GM12878 (cell line): ENCODE data around the gene NOM1. TPM values are rescaled to one million over a fixed set of nuclear protein-coding genes. Genes with fewer than 3 reads are reported as not detected.

Experiments used
- ATAC-seq: fragments of 200-7000 bp; cut with Tn5 transposase; 3 replicates; pipeline ENCODE4 v1.9.1; 2020; ENCODE audit warnings: mild to moderate bottlenecking, moderate library complexity
- BruUV-seq: library from RNA; stranded (reverse); fragments of 400-500 nt; replicated peaks from 2 replicates; lab custom pipeline; 2021; lab: Mats Ljungman, UMichigan
- CTCF ChIA-PET: fragments of 300-600 bp; sonication (Branson Sonifier 250); formaldehyde crosslinking; extraction: SDS; loops from one replicate; lab custom pipeline; 2021; ENCODE audit warnings: inconsistent platforms; lab: Yijun Ruan, JAX
- POLR2A ChIA-PET: fragments of 350-600 bp; formaldehyde crosslinking; extraction: SDS; loops from one replicate; lab custom pipeline; 2021; ENCODE audit warnings: inconsistent platforms; lab: Charles Lee
- RAD21 ChIA-PET: fragments of 300-600 bp; sonication (Branson Sonifier 250); formaldehyde crosslinking; loops from one replicate; lab custom pipeline; 2023; ENCODE audit warnings: antibody characterized with exemption; ENCODE audit not compliant: unreplicated experiment; lab: Charles Lee
- SMC1A ChIA-PET: fragments of 300-600 bp; sonication (Branson Sonifier 250); formaldehyde crosslinking; loops from one replicate; lab custom pipeline; 2023; ENCODE audit not compliant: unreplicated experiment, uncharacterized antibody; lab: Charles Lee
- DNase-seq: peaks from one replicate; pipeline ENCODE4 v3.0.0-alpha.2; 2011; ENCODE audit warnings: low read depth, low spot score
- FAIRE-seq: peaks from 3 replicates; lab custom pipeline; 2011; peaks lifted over from hg19 to GRCh38; lab: Jason Lieb, UNC
- H2AFZ ChIP-seq: 2 replicates; pipeline ENCODE4 v1.6.0; 2011; ENCODE audit warnings: low read depth, low read length, control low read depth; ENCODE audit not compliant: control insufficient read depth
- H3K27ac ChIP-seq: 2 replicates; pipeline ENCODE4 v1.5.1; 2011; ENCODE audit warnings: control low read depth; ENCODE audit not compliant: control insufficient read depth, insufficient read depth
- H3K27me3 ChIP-seq, 2 experiments: replicated peaks in 1 of 2; 2 replicates each; pipeline versions ENCODE4 v1.6.0 to v1.6.1; 2011; ENCODE audit warnings: low read length in 1 of 2; ENCODE audit not compliant: control insufficient read depth in 2 of 2, insufficient read depth in 2 of 2
- H3K36me3 ChIP-seq, 2 experiments: 2 replicates each; pipeline ENCODE4 v1.5.1; 2011; ENCODE audit warnings: low read length in 1 of 2; ENCODE audit not compliant: control insufficient read depth in 2 of 2, insufficient read depth in 2 of 2
- H3K4me1 ChIP-seq: 2 replicates; pipeline ENCODE4 v1.6.1; 2011; ENCODE audit warnings: mild to moderate bottlenecking, low read length, moderate library complexity, mixed read lengths; ENCODE audit not compliant: control insufficient read depth, insufficient read depth
- H3K4me2 ChIP-seq: 2 replicates; pipeline ENCODE4 v1.6.0; 2011; ENCODE audit warnings: control low read depth; ENCODE audit not compliant: control insufficient read depth, insufficient read depth
- H3K4me3 ChIP-seq: fragments of 200-600 bp; sonication (generic); 2 replicates; pipeline ENCODE4 v1.5.1; 2016
- H3K79me2 ChIP-seq: 2 replicates; pipeline ENCODE4 v1.6.0; 2011; ENCODE audit warnings: low read length; ENCODE audit not compliant: control insufficient read depth, insufficient read depth
- H3K9ac ChIP-seq: 2 replicates; pipeline ENCODE4 v1.8.0; 2011; ENCODE audit warnings: low read length, control low read depth, mixed read lengths; ENCODE audit not compliant: control insufficient read depth, insufficient read depth
- H3K9me3 ChIP-seq: replicated peaks from 3 replicates; pipeline ENCODE4 v1.5.1; 2011; ENCODE audit warnings: mild to moderate bottlenecking, low read length; ENCODE audit not compliant: control insufficient read depth, insufficient read depth
- H4K20me1 ChIP-seq: 2 replicates; pipeline ENCODE4 v1.6.0; 2011; ENCODE audit not compliant: control insufficient read depth, insufficient read depth
- ASH2L ChIP-seq: fragments of 300-600, 200-600 bp; sonication (generic); IDR thresholded peaks from 2 replicates; pipeline ENCODE4 v1.6.1; 2017; ENCODE audit warnings: low read depth, mild to moderate bottlenecking, borderline replicate concordance
- ATF2 ChIP-seq: IDR thresholded peaks from 2 replicates; pipeline ENCODE4 v1.6.1; 2012; ENCODE audit warnings: low read length, inconsistent platforms
- BCL11A ChIP-seq: IDR thresholded peaks from 2 replicates; pipeline ENCODE4 v1.6.1; 2011; ENCODE audit warnings: low read depth, low read length
- CBFB ChIP-seq: IDR thresholded peaks from 2 replicates; pipeline ENCODE4 v1.6.1; 2016; ENCODE audit warnings: antibody characterized with exemption, low read depth
- CTCF ChIP-seq, 3 experiments: IDR thresholded peaks in 2 of 3; conservative IDR thresholded peaks in 1 of 3; 2 replicates each; pipeline ENCODE4 v1.5.1; 2011; ENCODE audit warnings: low read depth in 3 of 3, low read length in 3 of 3, mild to moderate bottlenecking in 3 of 3, control low read depth in 2 of 3, moderate library complexity in 2 of 3, inconsistent platforms in 1 of 3, mixed read lengths in 1 of 3; ENCODE audit not compliant: control insufficient read depth in 2 of 3, insufficient read depth in 1 of 3; ENCODE audit errors: extremely low read depth in 1 of 3
- HDGF ChIP-seq: fragments of 450-650 bp; IDR thresholded peaks from 2 replicates; pipeline ENCODE4 v1.6.1; 2016; ENCODE audit warnings: antibody characterized with exemption
- KLF5 ChIP-seq: fragments of 450-650 bp; IDR thresholded peaks from 2 replicates; pipeline ENCODE4 v1.6.1; 2014; ENCODE audit warnings: mild to moderate bottlenecking; ENCODE audit not compliant: partially characterized antibody
- NFYB ChIP-seq: IDR thresholded peaks from 2 replicates; pipeline ENCODE4 v1.6.1; 2011; ENCODE audit warnings: low read depth, mild to moderate bottlenecking, low read length, improper control_type of control experiment, moderate library complexity; ENCODE audit not compliant: insufficient read depth
- SIN3A ChIP-seq: IDR thresholded peaks from 2 replicates; pipeline ENCODE4 v1.6.1; 2012; ENCODE audit warnings: low read depth, low read length, improper control_type of control experiment
- SREBF2 ChIP-seq: IDR thresholded peaks from 2 replicates; pipeline ENCODE4 v1.6.1; 2012; ENCODE audit warnings: mild to moderate bottlenecking, low read length
- STAT3 ChIP-seq: IDR thresholded peaks from 2 replicates; pipeline ENCODE4 v1.6.1; 2011; ENCODE audit warnings: low read depth, low read length, improper control_type of control experiment
- TCF3 ChIP-seq: IDR thresholded peaks from 2 replicates; pipeline ENCODE4 v1.6.1; 2012; ENCODE audit warnings: low read depth, mild to moderate bottlenecking, low read length, borderline replicate concordance; ENCODE audit not compliant: insufficient read depth
- ZNF592 ChIP-seq: fragments of 450-650 bp; IDR thresholded peaks from 2 replicates; pipeline ENCODE4 v1.6.1; 2017; ENCODE audit warnings: mild to moderate bottlenecking, moderate library complexity
- WGBS: methylation state at CpG from one replicate; pipeline ENCODE4 v1.1.6; 2016; ENCODE audit warnings: low lambda C conversion rate; ENCODE audit not compliant: insufficient replicate concordance, insufficient coverage; ENCODE audit errors: missing lambda C conversion rate; 5-methylcytosine and 5-hydroxymethylcytosine counted together
- in situ Hi-C: fragments of 300-500 bp; cut with MboI; formaldehyde crosslinking; loops from 9 replicates; pipeline ENCODE4 v1.14.3; 2018; ENCODE audit warnings: mixed read lengths
- intact Hi-C: fragments of 100-400 bp; cut with micrococcal nuclease; formaldehyde crosslinking; loops from one replicate; pipeline ENCODE4 v1.14.2; 2022; ENCODE audit not compliant: unreplicated experiment
- polyA plus RNA-seq, 11 experiments: library from polyadenylated mRNA; depleted of rRNA in 4 of 11; unstranded in 6 of 11; stranded (reverse) in 5 of 11; fragments of >200 nt; fragmentation: Nextera tagmentation in 4 of 11; fragmentation: Illumina TruSeq in 1 of 11; extraction: Ambion mirVana in 4 of 11; extraction: Trizol in 1 of 11; gene quantifications; 1 replicate in 1 of 11; 2 replicates in 10 of 11; pipeline versions ENCODE4 v1.2.1 to v1.2.3, GENCODE V29; 2011 to 2016; ENCODE audit warnings: inconsistent platforms in 2 of 11, missing spikeins in 2 of 11, low read depth in 1 of 11
- total RNA-seq, 4 experiments: library from RNA; depleted of rRNA in 3 of 4; stranded (reverse); fragments of >200 nt in 3 of 4; fragmentation: Illumina TruSeq in 1 of 4; extraction: Trizol in 1 of 4; gene quantifications; 2 replicates each; pipeline versions ENCODE4 v1.2.1 to v1.2.3, GENCODE V29; 2013 to 2021

Gene NOM1
- total and polyA plus RNA-seq, 10 of the 15 experiments (the other 5 are each of a cell fraction or from before 2014, with no cell fraction given): 2.9 to 21.3 (median 17.8) TPM

- POLR2A ChIA-PET: no interaction called here
Measured at GRCh38 chr7:157017603-157018327, 68.3 kb downstream of the NOM1 start.

More at GRCh38 chr7:157017603-157018327, 68.3 kb downstream of the NOM1 start:
- no peak for ATAC-seq
- no peaks in the 10 kb centered on the region for H4K20me1 ChIP-seq
- no peak for DNase-seq
- TF ChIP-seq HDGF (no peak), KLF5 (no peak), ATF2 (no peak), ASH2L (no peak), NFYB (no peak), CTCF (IDR thresholded peaks at IDR 0.05 in 2 of 3, conservative IDR thresholded peaks at IDR 0.05 in 1 of 3; ENCODE audit: control insufficient read depth in 2 of 3, extremely low read depth in 1 of 3, insufficient read depth in 1 of 3, low read depth in 3 of 3, low read length in 3 of 3) (no peak), BCL11A (no peak), SREBF2 (no peak), ZNF592 (no peak), STAT3 (no peak), CBFB (no peak), SIN3A (no peak), TCF3 (no peak)
- CTCF ChIA-PET: no interaction called here
- peaks cover 34% of the 10 kb centered on the region for H3K4me1 ChIP-seq
- H3K36me3 ChIP-seq: no peaks in the 10 kb centered on the region
- peaks cover 16 to 18% of the 10 kb centered on the region in 2 experiments for H3K27me3 ChIP-seq
- no peaks in the 10 kb centered on the region; the same call in 2 of the 3 replicates for H3K9me3 ChIP-seq
- no peak overlapping the region for H3K27ac ChIP-seq
- no peak overlapping the region for H3K4me3 ChIP-seq
- SMC1A ChIA-PET: no interaction called here
- H3K79me2 ChIP-seq: no peaks in the 10 kb centered on the region
- intact Hi-C loops: loop anchor here (10.0 kb wide), 2 partner anchors 123 to 337 kb away; partner anchors contain the start of gene LMBR1
- FAIRE-seq: no peak
- RAD21 ChIA-PET: no interaction called here
- in situ Hi-C loops: no loop called here
- H3K4me2 ChIP-seq: peak overlapping the region; percentile 50; the same call in 1 of the 2 replicates
- 17% methylated on average over 40 of the region's 48 CpGs for WGBS
- H3K9ac ChIP-seq: no peak overlapping the region
- peak overlapping the region; percentile 8 for H2AFZ ChIP-seq
- no TSS peak for BruUV-seq
